GM12892 (cell line): Measurements from ENCODE around the gene SHISA8.
A peak's percentile ranks its signal among the peaks of the same experiment; 100 is the strongest.

Experiments used
- DNase-seq: peaks from one replicate; pipeline ENCODE4 v3.0.0; 2011; ENCODE audit not compliant: insufficient read length
- FAIRE-seq: peaks from 2 replicates; lab custom pipeline; 2011; peaks lifted over from hg19 to GRCh38; lab: Jason Lieb, UNC
- POLR2A ChIP-seq: IDR thresholded peaks from 2 replicates; pipeline ENCODE4 v1.6.1; 2011; ENCODE audit warnings: low read depth, low read length, control low read depth
- POLR2AphosphoS5 ChIP-seq: IDR thresholded peaks from 2 replicates; pipeline ENCODE4 v1.6.1; 2011; ENCODE audit warnings: low read depth, low read length, control low read depth
- TAF1 ChIP-seq: IDR thresholded peaks from 2 replicates; pipeline ENCODE4 v1.6.1; 2011; ENCODE audit warnings: low read depth, mild to moderate bottlenecking, control low read depth, low read length, borderline replicate concordance

The SHISA8 gene

DNA sequence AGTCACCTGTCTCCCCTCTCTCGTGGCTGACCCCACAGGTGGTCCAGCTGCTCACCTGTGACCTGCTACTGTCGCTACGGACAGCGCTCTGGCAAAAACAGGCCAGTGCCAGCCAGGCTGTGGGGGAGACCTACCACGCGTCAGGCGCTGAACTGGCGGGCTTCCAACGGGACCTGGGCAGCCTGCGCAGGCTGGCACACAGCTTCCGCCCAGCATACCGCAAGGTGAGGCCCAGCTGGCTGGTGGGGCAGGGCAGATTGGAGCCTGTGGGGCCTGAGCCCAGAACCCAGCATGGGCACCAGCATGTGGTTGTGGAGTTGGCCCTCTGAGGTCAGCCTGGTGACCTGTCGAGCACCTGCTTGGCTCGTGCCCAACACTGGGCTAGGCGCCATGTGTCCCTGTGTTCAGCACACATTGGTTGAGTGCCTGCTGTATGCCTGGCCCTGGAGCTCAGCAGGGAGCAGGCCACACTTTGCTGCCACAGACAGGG is 11.9 kb downstream of the SHISA8 start:
- no peak for FAIRE-seq
- no peak for DNase-seq
- TF ChIP-seq POLR2A (peak; percentile 32; the same call in 1 of the 2 replicates), TAF1 (no peak), POLR2AphosphoS5 (no peak)

DNA sequence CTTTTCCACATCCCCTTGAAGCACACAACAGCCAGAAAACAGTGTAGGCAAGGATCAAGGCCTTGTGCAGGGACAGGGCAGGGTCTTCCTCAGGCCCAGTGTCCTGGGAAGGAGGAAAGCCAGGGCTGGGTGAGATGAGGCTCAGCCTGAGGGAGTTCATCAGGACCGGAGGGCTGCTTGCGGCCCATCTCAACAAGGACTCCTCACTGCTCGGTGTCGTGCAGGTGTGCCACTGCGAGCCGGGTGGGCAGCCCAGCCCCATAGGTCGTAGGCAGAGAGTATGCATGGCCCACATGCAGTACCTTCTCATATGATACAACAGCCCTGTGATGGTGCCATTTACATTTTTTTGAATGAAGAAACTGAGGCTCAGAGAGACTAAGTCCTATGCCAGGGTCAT is 12.9 kb downstream of the SHISA8 start:
- FAIRE-seq, result no peak
- DNase-seq, result no peak
- 0 out of 2 replicates have a peak, but pooled peaks have one; percentile 38 for TF ChIP-seq POLR2AphosphoS5
- TF ChIP-seq TAF1, result no peak

DNA sequence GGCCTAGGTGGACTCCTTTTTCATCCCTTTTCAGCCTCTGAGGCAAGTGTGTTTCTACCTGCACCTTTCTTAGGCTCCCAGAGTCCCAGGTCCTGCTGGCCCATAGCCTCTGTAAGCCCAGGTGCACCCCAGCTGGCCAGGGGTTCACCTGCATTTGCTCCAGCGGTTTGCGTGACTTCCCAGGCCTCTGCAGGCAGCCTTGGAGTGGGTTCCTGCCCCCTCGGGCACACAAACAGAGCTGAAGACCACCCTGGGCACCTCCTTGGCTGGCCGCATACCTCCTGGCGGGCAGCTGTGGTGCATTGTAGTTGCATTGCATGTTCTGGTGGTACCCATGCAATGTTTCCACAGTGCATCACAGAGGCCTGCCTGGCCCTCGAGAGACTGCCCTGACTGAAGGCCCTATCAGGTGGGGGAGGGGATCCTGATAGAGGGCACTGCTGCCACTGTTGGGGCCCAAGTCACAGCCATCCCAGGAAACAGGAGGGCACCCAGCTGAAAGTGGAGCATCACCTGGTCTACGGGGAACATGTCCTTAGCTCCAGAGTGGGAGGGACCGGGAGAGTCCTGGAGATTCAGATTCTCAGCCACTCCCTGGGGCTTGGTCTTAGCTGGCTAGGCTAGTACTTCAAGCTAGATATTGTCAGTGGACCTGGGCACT is 14.1 kb downstream of the SHISA8 start:
- no peak for DNase-seq
- no peak for FAIRE-seq
- TF ChIP-seq POLR2AphosphoS5, result 0 out of 2 replicates have a peak, but pooled peaks have one; percentile 5
- no peak for TF ChIP-seq TAF1

DNA sequence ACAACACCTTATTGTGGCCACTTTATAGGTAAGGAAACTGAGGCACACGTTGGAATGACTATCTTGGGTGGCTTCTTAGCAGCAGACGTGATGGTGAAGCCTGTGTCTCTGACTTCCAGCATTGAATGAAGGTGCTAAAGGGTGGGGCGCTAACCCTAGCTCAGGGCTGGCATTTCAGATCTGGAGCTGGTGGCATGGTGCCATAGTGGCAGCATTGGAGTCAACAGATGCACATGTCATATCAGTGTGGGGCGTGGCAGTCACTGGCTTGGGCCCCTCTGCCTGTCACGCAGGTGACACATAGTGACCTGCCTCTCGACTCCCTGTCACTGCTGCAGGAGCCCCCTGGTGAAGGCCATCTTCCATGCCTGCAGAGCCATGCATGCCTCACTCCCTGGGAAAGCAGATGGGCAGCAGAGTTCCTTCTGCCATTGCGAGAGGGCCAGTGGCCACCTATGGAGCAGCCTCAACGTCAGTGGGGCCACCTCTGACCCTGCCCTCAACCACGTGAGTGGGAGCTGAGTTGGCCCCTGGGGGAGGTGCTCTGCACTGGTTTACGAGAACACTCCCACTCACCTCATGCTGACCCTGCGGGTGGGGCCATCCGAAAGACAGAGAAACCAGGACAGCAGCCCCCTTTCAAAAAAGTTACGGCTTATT is 14.8 kb downstream of the SHISA8 start:
- FAIRE-seq, result peak; percentile 38
- TF ChIP-seq POLR2A (no peak), POLR2AphosphoS5 (peak; percentile 54)
- no peak for DNase-seq

DNA sequence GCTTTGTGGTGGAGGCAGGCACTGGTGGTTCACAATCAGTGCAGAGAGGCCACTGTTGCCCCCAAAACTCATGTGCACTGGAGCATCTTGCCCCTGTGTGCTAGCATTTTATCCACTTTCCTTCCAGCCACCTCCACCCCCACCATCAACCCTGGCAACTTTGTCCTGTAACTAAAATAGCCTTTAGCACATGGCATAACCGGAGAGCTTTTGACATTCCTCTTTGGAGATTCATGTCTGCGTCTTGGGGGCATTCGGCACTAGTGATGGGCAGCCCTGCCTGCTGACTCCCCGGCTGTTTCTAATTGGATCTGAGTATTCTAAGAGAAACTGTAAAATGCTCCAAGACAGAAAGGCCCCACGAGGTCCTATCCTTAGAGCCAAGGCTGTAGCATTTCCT is 15.8 kb downstream of the SHISA8 start:
- TF ChIP-seq POLR2AphosphoS5, result no peak
- no peak for TF ChIP-seq TAF1
- TF ChIP-seq POLR2A, result no peak
- DNase-seq, result no peak
- FAIRE-seq, result no peak

DNA sequence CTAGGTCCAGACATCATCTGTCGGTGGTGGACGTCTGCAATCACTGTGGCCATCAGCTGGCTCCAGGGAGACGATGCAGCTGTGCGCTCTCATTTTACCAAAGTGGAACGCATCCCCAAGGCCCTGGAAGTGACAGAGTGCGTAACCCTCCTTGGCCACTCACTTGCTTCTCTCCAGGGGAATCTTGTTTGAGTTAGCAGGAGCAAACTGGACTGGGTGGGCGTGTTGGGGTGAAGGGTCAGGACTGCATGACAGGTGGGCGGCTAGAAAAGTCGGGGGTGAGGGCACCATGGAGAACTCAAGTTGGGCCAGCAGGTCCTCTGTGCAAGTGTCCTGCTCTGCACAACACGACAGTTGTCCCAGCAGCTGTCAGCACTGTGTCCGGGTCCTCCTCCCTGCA is 16.2 kb downstream of the SHISA8 start:
- TF ChIP-seq POLR2AphosphoS5, result no peak
- no peak for TF ChIP-seq TAF1
- no peak for TF ChIP-seq POLR2A
- DNase-seq, result no peak
- FAIRE-seq, result no peak

DNA sequence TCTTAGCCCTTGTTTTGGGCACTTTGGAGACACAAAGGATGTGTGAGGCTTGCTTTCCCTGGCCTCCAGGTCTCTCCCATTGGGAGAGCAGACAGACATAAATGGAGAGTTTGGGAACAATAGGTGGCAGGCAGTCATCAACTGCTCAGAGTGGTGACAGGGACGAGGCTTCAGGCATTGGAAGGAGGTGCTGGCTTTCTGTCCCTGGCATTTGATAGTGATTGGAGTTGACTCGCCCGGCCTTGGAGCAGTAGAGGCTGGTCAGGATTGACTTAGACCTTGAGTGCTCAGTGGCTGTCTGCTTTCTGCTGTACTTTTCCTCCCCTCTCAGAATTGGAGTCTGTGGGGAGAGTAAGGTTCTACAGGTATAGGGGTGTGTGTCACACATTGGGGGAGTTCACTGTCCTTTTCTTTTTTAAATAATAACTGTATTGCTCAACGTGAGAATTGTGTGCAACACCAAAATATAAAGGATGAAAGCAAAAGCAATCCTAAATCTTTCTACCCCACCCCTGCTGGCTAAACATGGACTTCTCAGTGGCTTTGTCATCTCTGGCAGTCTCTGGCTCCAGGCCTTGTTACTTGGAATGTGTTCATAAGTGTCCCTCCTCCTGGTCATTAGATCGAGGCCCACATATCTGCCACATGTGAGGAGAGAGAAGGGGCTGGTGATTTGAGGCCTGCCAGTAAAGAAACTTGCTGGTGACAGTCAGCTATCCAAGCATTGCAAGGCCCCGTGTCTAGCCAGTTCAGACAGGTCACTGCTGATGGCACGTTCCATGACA is 21.1 kb downstream of the SHISA8 start:
- no peak for FAIRE-seq
- DNase-seq, result no peak
- no peak for TF ChIP-seq POLR2AphosphoS5

DNA sequence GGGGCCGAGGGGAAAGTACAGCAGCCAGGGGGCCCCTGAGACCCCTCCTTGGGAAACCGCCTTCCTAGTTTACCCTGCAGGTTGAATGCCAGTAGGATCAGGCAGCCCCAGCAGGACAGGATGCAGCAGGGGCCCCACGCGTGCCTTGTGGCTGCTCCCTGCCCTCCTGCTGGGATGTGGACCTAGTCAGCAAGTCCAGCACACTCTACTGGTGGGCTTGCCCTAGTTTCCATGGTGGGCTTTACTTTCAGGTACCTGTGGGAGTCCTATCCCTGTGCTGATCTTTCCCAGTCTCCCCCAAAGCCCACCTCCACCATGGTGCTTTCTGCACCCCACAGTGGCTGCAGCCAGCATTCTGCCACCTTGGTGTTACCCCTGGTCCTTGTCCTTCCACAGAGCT is 22.2 kb downstream of the SHISA8 start:
- no peak for DNase-seq
- no peak for TF ChIP-seq TAF1
- FAIRE-seq, result no peak

DNA sequence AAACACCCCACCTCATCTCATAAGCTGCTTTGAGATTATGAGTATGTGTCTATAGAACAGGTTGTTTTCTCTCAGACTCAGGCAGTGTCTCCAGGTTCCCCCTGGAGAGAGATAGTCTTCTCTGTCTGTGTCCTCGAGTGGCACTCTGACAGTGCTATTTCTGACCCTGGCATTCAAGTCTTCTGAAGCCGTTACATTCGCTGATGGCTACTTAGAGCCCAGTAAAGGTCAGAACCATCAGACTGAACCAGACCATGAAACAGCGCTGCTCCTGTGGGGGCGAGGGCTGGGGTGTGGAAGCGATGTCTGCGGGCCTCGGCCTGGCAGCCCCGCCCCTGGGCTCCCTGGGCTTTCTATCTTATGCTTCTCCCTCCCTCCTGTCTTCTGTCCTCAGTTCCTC is 23.5 kb downstream of the SHISA8 start:
- no peak for TF ChIP-seq TAF1
- DNase-seq, result no peak
- FAIRE-seq, result no peak

DNA sequence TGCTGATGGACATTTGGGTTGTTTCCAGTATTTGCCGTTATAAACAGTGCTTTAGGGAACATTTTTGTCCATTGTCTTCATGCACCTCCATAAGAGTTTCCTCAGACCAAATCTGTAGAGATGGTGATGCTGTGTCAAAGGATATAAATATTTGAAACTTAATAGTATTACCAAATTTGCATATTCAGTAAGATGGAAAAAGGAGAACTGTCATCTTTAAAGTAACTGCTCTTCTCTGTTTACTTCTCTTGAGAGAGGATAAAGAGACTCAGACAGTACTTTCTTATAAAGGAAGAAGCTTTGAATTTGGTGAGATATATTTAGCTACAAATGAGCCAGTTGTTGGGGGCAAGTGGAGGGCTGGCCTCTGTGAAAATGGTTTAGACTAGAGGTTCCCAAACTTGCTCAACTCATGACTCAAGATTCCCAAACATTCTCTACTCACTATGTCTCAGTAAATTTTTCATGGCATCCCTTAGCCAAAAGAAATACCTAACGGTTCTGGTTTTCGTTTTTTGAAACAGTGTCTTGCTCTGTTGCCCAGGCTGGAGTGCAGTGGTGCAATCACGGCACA is 26.2 kb downstream of the SHISA8 start:
- TF ChIP-seq TAF1 (no peak), POLR2AphosphoS5 (no peak), POLR2A (no peak)
- no peak for FAIRE-seq

DNA sequence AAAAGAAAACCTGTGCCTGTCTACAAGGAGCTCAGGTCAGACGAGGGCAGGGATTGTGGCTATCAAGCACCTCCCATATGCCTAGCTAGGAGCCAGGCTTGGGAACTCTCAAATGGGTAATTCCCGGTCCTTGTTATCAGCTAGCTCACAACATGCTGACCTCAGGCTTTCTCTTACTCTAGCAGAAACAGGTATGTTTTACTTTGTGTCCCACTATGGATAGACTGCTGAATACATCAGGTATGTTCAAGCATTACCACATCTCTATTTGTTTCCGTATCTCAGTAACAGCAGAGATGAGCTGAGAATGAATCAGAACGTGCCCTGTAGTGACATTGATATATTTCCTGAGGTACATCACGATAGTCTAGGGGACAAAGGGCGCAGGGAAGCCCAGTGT is 29.4 kb downstream of the SHISA8 start:
- FAIRE-seq, result no peak
- DNase-seq, result no peak
- TF ChIP-seq POLR2A (no peak), TAF1 (no peak), POLR2AphosphoS5 (no peak)

More for the DNA sequence above, 26.2 kb downstream of the SHISA8 start:
- DNase-seq, result no peak
